OCI-LY1 (cell line): ENCODE data around the gene MTHFD1L.
"Not testable (repeated sequence)": the region's sequence is repeated elsewhere in the genome, so short reads cannot be mapped to it uniquely, and the experiment has no call there.

Experiments
- H2AFZ ChIP-seq: fragments of 200-600 bp; sonication (generic), shearing (Covaris generic); 2 replicates; pipeline ENCODE4 v1.6.0; 2014; ENCODE audit warnings: antibody characterized with exemption, mild to moderate bottlenecking, low read length
- H3F3A ChIP-seq: fragments of 200-600 bp; sonication (generic), shearing (Covaris generic); 2 replicates; pipeline ENCODE4 v1.6.0; 2014; ENCODE audit warnings: mild to moderate bottlenecking, antibody characterized with exemption, low read length, moderate library complexity; ENCODE audit not compliant: insufficient read depth
- H3K27ac ChIP-seq: fragments of 200-600 bp; sonication (generic); 2 replicates; pipeline ENCODE4 v1.5.1; 2014; ENCODE audit warnings: low read length, mixed run types, mild to moderate bottlenecking, low read depth; ENCODE audit not compliant: poor library complexity, severe bottlenecking
- H3K27me3 ChIP-seq: fragments of 200-600 bp; sonication (generic); 2 replicates; pipeline ENCODE4 v1.6.0; 2014; ENCODE audit warnings: antibody characterized with exemption, mild to moderate bottlenecking, low read length, moderate library complexity; ENCODE audit not compliant: insufficient read depth
- H3K36me3 ChIP-seq: fragments of 200-600 bp; sonication (generic); 2 replicates; pipeline ENCODE4 v1.6.1; 2014; ENCODE audit warnings: mild to moderate bottlenecking, antibody characterized with exemption, low read length, moderate library complexity, mixed read lengths; ENCODE audit not compliant: insufficient read depth
- H3K4me1 ChIP-seq: fragments of 200-600 bp; sonication (generic); 2 replicates; pipeline ENCODE4 v1.5.1; 2014; ENCODE audit warnings: mild to moderate bottlenecking, low read length, moderate library complexity; ENCODE audit not compliant: insufficient read depth, severe bottlenecking
- H3K4me2 ChIP-seq: fragments of 200-600 bp; sonication (generic), shearing (Covaris generic); 2 replicates; pipeline ENCODE4 v1.6.1; 2014; ENCODE audit warnings: low read length
- H3K4me3 ChIP-seq: fragments of 200-600 bp; sonication (generic); 2 replicates; pipeline ENCODE4 v1.5.1; 2014; ENCODE audit warnings: low read length, low read depth, mild to moderate bottlenecking, mixed read lengths; ENCODE audit not compliant: poor library complexity, severe bottlenecking
- H3K79me2 ChIP-seq: fragments of 200-600 bp; shearing (Covaris generic); 2 replicates; pipeline ENCODE4 v1.6.1; 2016; ENCODE audit warnings: mixed run types, low read length, mixed read lengths; ENCODE audit not compliant: insufficient read depth
- H3K9ac ChIP-seq: fragments of 200-600 bp; sonication (generic), shearing (Covaris generic); 2 replicates; pipeline ENCODE4 v1.6.1; 2014; ENCODE audit warnings: mild to moderate bottlenecking, low read length, mixed read lengths
- H3K9me2 ChIP-seq: fragments of 200-600 bp; sonication (generic), shearing (Covaris generic); 2 replicates; pipeline ENCODE4 v1.6.1; 2014; ENCODE audit warnings: low read depth, mild to moderate bottlenecking, low read length, mixed read lengths
- H3K9me3 ChIP-seq: fragments of 200-600 bp; shearing (Covaris generic); 2 replicates; pipeline ENCODE4 v1.6.1; 2014; ENCODE audit warnings: low read length, mixed read lengths
- H4K20me1 ChIP-seq: fragments of 200-600 bp; sonication (generic), shearing (Covaris generic); 2 replicates; pipeline ENCODE4 v1.6.0; 2016; ENCODE audit warnings: mild to moderate bottlenecking, low read length; ENCODE audit not compliant: insufficient read depth
- EZH2 ChIP-seq: fragments of 200-600 bp; sonication (generic), shearing (Covaris generic); IDR thresholded peaks from 2 replicates; pipeline ENCODE4 v1.8.0; 2017; ENCODE audit warnings: borderline replicate concordance, mixed run types, mild to moderate bottlenecking, antibody characterized with exemption, low read length, moderate library complexity, mixed read lengths
- TF ChIP-seq, protein P1 (sequence below): fragments of 200-600 bp; sonication (generic), shearing (Covaris generic); IDR thresholded peaks from 2 replicates; pipeline ENCODE4 v1.5.1; 2017; ENCODE audit warnings: mild to moderate bottlenecking, antibody characterized with exemption, low read length, moderate library complexity, mixed read lengths

Gene MTHFD1L

GRCh38 chr6:151044465-151045441 lies 179.3 kb downstream of the MTHFD1L start:
- Histone ChIP-seq H3K9me3 (no peaks in the 10 kb centered on the region), H3K27me3 (no peaks in the 10 kb centered on the region), H3K9me2 (no peaks in the 10 kb centered on the region), H2AFZ (no peak overlapping the region), H3K27ac (no peak overlapping the region), H3K79me2 (no peaks in the 10 kb centered on the region), H4K20me1 (no peaks in the 10 kb centered on the region), H3K4me2 (no peak overlapping the region), H3F3A (no peaks in the 10 kb centered on the region), H3K9ac (no peak overlapping the region), H3K36me3 (peaks cover 35% of the 10 kb centered on the region), H3K4me1 (peaks cover 5% of the 10 kb centered on the region), H3K4me3 (no peak overlapping the region)
- no peak for TF ChIP-seq EZH2
- TF ChIP-seq, protein P1, sequence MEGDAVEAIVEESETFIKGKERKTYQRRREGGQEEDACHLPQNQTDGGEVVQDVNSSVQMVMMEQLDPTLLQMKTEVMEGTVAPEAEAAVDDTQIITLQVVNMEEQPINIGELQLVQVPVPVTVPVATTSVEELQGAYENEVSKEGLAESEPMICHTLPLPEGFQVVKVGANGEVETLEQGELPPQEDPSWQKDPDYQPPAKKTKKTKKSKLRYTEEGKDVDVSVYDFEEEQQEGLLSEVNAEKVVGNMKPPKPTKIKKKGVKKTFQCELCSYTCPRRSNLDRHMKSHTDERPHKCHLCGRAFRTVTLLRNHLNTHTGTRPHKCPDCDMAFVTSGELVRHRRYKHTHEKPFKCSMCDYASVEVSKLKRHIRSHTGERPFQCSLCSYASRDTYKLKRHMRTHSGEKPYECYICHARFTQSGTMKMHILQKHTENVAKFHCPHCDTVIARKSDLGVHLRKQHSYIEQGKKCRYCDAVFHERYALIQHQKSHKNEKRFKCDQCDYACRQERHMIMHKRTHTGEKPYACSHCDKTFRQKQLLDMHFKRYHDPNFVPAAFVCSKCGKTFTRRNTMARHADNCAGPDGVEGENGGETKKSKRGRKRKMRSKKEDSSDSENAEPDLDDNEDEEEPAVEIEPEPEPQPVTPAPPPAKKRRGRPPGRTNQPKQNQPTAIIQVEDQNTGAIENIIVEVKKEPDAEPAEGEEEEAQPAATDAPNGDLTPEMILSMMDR = no peak

GRCh38 chr6:151045511-151046222 lies 180.2 kb downstream of the MTHFD1L start:
- H3K4me1 ChIP-seq, H3K27me3 ChIP-seq, H3K9me3 ChIP-seq, H3K9me2 ChIP-seq, H4K20me1 ChIP-seq, H3K9ac ChIP-seq, H3F3A ChIP-seq, H3K4me3 ChIP-seq, H3K4me2 ChIP-seq, H2AFZ ChIP-seq, H3K79me2 ChIP-seq, H3K27ac ChIP-seq: not testable (repeated sequence)
- peaks cover 35% of the 10 kb centered on the region for H3K36me3 ChIP-seq

DNA sequence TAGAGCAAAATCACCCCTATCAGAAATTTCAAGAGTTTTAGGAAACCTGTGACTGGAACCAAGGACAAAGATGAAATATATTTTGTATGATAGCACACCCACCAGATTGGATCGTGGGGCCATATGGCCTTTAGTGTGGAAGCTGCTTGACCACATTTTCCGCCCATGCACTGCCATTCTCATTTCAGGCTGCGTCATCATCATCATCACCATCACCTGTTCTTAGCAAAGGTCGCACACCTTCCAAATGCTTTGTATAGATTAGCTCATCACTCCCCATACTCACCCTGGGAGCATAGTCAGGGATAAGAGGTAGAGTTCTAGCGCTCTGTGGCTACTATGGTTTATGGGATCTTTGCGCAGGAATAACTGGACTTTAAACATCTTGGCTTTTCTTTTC lies 185.7 kb downstream of the MTHFD1L start:
- H3K79me2 ChIP-seq = no peaks in the 10 kb centered on the region
- H3K4me1 ChIP-seq = no peaks in the 10 kb centered on the region
- H3K4me2 ChIP-seq = no peak overlapping the region
- H3F3A ChIP-seq = no peaks in the 10 kb centered on the region
- no peaks in the 10 kb centered on the region for H3K9me3 ChIP-seq
- no peak overlapping the region for H2AFZ ChIP-seq
- no peaks in the 10 kb centered on the region for H3K27me3 ChIP-seq
- H3K36me3 ChIP-seq = peaks cover 35% of the 10 kb centered on the region
- no peak overlapping the region for H3K4me3 ChIP-seq
- TF ChIP-seq EZH2 = no peak
- TF ChIP-seq, protein P1 = no peak
- H3K9me2 ChIP-seq = no peaks in the 10 kb centered on the region
- H3K27ac ChIP-seq = no peak overlapping the region
- no peak overlapping the region for H3K9ac ChIP-seq
- no peaks in the 10 kb centered on the region for H4K20me1 ChIP-seq
